DMS153 (cell line): ENCODE measurements around the gene TULP4.
"Not testable (repeated sequence)": the region's sequence is repeated elsewhere in the genome, so short reads cannot be mapped to it uniquely, and the experiment has no call there.

ENCODE experiments used
- DNase-seq: peaks from one replicate; lab custom pipeline; 2025; lab: John Stamatoyannopoulos, UW

TULP4 gene

GRCh38 chr6:158468666-158469065 lies 156.4 kb downstream of the TULP4 start:
- DNase-seq: peak; percentile 56

GRCh38 chr6:158470023-158470422 lies 157.8 kb downstream of the TULP4 start:
- not testable (repeated sequence) for DNase-seq

DNA sequence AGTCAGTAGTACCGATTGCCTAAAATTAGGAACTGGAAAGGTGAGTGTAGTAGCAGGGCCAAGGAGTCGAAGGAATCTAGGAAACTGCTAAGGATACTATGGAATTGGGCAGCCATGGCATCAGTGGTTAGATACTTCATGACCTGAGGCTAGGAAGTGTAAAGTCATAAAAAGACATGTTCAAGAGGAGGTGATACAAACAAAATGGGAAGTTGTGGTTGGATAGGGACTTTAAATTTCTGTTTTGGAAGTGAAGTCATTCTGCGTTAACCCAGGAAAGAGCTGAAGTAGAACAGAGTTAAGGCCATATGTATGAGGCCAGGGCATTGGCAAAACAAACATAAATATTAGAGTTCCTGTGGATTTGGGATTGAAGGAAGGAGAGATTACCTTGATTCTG lies 159.1 kb downstream of the TULP4 start:
- no peak for DNase-seq

DNA sequence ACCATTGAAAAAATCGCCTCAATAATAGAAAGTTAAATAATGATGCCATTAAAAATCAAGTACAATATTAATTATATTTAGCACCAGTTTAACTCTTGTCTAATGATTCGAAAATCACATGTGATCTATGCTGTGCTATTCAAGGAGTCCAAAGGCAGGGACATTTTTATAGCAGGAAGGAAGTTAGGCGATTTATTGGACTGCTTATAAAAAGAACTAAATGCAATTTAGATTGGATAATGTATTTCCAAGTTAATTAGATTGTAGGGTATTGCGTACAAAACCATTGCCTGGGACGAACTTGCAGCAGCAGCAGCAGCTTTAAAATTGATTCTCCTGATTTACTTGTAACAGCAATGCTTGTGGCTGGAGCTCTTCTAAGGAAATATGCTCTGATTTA lies 160.2 kb downstream of the TULP4 start:
- DNase-seq: no peak

- peak; percentile 91 for DNase-seq
Measured at GRCh38 chr6:158474961-158475343, 162.7 kb downstream of the TULP4 start.

DNA sequence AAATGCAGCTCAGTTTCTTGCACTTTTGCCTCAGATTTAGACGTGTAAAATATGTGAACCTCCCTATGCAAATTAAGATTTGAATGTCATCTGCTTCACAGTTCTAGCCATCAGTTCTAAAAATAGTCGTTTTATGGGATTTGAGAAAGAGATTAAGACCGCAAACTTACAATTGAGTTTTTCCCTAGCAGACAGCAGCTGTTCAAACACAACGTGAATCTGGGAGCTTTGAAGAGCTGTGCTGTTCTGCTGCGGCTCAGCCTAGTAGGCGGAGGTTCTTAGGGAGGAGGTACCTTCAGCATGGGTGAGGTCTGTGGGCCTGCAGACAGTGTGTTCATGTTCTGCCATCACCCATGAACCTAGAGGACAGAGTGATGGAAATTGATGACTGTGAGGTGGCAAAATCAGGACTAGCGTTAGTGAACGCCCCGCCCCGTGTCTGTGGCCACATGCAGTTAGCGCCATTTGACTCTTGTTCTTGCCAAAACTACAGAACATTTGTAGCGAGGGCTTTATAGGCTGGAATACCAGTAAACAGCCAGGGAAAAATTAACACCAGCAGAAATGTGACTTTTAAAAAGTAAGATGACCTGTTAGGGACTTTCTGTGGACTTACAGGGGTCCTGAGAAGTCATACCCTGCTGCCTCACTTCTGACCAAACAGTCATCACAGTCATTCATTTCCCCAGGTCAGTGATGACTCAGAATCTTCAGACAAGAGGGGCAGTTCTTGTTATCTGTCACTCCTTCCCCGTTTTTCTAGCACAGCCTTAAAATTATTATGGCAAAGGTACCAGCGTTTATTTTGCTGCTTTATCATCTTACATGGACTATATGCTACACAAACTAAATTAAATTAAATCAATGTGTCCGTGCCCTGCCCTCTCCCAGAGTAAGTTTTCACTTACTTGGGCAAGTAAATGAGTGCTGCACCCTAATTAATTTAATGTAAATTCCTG lies 163.4 kb downstream of the TULP4 start:
- DNase-seq: peak; percentile 98

DNA sequence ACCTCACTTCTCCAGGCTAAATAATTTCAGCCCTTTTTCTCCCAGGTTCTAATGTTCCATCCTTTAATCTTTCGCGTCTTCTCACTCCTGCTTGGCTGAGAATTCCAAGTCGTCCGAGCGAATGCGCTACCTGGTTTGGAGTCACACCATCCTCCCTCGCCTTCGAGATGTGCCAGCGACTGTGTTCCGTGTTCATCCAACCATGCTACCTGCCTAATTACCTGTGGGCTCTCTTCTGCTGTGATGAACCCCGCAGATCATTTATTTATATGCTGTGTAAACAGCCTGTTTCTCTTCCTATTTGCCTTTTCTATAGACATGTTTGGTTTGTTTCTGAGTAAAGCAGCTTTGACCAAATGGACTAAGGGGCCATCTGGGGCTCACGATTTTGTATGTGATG lies 164.1 kb downstream of the TULP4 start:
- peak; percentile 63 for DNase-seq

DNA sequence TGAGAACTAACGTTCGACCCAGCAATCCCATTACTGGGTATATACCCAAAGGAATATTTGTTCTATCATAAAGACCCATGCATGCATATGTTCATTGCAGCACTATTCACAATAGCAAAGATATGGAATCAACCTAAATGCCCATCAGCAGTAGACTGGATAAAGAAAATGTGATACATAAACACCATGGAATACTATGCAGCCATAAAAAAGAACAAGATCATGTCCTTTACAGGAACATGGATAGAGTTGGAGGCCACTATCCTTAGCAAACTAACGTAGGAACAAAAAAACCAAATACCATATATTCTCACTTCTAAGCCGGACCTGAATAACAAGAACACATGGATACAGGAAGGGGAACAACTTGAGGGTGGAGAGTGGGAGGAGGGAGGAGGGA lies 165.5 kb downstream of the TULP4 start:
- DNase-seq: not testable (repeated sequence)

DNA sequence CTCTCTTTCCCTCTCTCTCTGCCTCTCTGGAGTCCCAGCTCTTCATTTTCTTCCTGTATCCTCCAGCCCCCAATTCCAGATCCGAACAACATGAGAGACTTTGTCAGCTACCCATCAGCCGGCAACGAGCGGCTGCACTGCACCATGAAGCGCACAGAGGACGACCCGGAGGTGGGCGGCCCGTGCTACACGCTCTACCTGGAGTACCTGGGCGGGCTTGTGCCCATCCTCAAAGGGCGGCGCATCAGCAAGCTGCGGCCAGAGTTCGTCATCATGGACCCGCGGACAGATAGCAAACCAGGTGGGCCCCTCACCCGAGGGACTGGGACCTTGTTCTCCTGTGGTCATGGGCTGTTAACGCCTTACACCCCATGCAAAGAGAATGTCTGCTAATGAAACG lies 168.7 kb downstream of the TULP4 start:
- no peak for DNase-seq

DNA sequence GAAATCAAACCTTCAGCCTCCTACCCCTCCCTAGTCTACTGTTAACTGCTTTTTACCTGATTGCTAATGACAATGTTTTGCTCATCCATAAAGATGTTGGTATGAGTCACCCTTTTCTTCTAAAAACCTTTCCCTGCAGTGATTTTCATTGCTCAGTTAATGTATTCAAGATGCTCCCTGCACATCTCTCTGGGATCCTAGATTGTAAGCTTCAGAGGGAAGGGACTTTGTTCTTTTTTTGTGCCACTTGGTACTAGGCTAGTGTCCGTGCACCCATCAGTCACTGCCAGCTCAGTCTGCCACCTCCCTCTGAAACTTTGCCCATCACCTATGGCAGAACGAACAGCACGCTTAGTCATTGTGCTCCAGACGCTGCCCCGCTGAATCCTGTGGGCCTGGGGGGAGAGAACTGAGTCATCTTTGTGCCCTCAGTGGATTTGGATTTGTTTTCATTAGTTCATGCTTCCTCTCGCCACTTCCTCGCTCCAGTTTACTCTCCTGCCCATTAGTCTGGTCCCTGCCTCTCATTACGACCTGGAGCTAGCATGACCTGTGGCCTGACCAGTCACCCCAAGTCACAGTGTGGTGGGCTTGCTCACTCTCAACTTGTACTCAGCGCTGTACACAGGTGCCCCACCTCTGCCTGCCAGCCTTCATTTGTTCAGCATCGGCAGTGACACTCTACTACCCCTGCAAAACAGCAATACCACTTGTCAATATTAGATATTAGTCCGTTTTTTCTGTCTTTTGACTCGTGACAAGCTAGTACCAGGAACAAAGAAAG lies 169.6 kb downstream of the TULP4 start:
- DNase-seq: no peak

- no peak for DNase-seq
Measured at GRCh38 chr6:158485431-158485830, 173.2 kb downstream of the TULP4 start.

GRCh38 chr6:158487495-158487894 lies 175.2 kb downstream of the TULP4 start:
- DNase-seq: no peak

DNA sequence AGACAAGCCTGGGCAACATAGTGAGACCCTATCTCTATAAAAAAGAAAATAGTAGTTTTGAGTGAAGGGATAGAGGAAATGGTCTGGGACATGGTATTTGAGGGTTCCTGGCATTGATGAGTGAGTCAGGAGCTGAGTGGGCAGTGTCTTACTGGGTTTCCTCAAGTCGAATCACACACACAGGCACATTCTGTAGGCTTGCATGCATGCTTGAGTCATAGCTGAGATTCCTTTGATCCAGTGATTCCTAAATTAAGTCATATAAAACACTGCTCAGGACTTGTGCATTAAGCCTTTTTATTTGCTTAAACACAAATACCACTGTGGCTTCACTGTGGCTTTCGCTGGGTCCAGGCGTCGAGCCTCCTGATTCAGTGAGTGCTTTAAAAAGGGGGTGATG lies 175.8 kb downstream of the TULP4 start:
- DNase-seq: no peak

DNA sequence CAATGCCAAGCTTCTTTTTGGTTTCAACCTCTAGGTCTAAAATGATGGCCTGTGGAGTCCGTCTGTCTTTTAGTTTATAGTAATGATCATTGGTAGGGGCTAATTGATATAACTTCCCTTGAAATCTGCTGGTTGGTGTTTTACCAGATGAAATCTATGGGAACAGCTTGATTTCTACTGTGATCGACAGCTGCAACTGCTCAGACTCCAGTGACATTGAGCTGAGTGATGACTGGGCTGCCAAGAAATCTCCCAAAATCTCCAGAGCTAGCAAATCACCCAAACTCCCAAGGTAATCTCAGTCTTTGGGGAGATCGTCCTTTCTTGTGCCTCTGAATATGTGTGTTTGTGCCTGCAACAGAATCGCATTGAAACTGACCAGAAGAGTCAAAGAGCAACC lies 177.2 kb downstream of the TULP4 start:
- no peak for DNase-seq

DNA sequence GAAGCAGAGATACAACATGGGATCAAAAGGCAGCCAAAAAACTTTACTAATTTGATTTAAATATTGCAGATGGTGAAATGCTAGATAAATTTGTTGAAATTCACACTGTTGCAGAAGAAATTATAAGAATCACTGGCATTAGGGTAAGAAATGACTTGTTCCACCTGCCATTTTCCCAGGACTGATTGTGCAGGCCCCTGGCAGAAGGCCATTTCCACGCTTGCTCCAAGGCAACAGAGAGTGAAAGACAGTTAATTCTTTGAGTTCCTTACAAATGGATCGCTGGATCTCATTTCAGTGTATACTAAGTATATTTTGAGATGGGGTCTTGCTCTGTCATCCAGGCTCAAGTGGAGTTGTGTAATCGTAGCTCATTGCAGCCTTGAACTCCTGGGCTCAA lies 180.6 kb downstream of the TULP4 start:
- no peak for DNase-seq

DNA sequence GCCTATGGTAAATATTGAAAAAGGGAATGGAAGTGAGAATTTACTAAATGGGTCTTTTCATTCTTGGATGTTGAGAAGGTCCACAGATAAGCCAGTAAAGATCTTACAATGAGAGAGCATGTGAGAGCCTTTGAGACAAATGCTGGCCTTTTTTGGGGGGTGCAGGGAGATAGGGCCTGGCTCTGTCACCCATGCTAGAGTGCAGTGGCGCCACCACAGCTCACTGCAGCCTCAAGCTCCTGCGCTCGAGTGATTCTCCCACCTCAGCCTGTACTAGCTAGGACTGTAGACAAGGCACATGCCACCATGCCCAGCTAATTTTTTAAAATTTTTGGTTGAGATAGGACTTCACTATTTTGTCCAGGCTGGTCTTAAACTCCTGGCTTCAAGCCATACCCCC lies 184.4 kb downstream of the TULP4 start:
- no peak for DNase-seq

DNA sequence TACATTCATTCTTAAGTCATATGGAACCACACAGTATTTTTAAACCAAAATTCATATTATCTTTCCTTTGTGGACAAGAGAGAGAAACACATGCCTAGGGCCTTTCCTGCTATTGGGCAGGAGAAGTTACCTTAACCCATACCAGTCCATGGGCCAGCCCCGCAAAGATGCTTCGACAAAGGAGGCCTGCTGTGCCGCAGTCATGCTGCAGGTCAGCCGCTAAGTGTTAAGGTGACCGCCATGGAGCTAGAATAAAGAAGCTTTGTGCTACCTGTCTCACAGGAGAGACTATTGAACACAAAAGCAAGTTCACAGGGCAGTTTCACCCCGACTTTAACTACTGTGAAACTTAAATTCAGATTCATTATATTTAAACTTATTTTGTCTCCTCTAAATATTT lies 185.4 kb downstream of the TULP4 start:
- no peak for DNase-seq

- no peak for DNase-seq
Measured at GRCh38 chr6:158498362-158498761, 186.1 kb downstream of the TULP4 start.

GRCh38 chr6:158499601-158500000 lies 187.3 kb downstream of the TULP4 start:
- no peak for DNase-seq

- DNase-seq: no peak
Measured at GRCh38 chr6:158500016-158500735, 187.9 kb downstream of the TULP4 start.

GRCh38 chr6:158501360-158502262 lies 189.3 kb downstream of the TULP4 start:
- DNase-seq: no peak
